ENCODE measurements around the gene ALOX15. TPM values are rescaled to one million over a fixed set of nuclear protein-coding genes. Genes with fewer than 3 reads are reported as not detected.

The ALOX15 gene
- total and polyA plus RNA-seq, 9 of the 15 experiments (the other 6 are each of a cell fraction or from before 2014, with no cell fraction given): not detected

DNA sequence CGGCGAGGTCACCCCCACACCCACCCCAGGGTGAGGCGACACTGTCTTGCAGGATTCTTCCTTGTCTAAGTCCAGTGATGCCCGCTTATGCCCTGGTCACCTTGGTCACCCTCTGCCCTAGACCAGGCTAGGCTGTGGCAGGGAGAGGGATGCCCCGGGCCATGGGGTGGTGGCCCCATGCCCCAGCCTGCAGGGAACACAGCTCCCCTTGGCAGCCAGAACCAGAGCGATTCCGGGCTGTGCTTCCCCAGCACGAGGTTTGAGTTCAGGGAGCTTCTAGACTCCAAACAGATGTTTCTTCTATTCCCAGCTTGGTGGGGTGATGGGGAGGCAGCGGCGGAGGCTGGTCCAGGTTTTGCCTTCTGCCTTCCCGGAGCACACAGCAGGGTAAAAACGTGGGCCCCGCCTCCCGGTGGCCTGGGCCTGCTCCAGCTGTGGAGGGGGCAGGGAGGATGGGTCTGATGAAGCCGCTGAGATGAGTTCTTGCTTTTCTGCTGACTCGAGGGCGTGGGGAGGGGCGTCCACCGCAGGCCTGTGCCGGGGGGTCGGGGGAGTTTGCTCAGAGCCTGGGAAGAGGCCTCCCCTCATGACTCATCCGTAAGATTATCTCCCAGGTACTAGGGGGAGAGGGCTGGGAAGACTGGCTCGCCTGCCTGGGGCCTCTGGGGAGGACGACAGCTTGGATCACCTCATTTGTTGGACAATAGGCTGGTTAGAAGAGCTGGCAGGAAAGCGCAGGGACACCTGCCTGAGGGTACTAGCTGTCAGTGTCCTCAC, 41.8 kb downstream of the ALOX15 start:
- BruUV-seq (replicated peaks): no TSS peak
- Histone ChIP-seq H4K20me1 (replicated peaks; ENCODE audit: control insufficient read depth, insufficient read depth, low read length) (0 out of 2 replicates have a peak, but pooled peaks cover 3% of the 10 kb centered on the region), H3K9me1 (ENCODE audit: control insufficient read depth, insufficient read depth, low read length) (no peaks in the 10 kb centered on the region), H3K79me2 (ENCODE audit: control insufficient read depth, insufficient read depth, low read length) (no peaks in the 10 kb centered on the region), H3K4me3 (no peak overlapping the region), H3K4me1 (replicated peaks in 1 of 2; ENCODE audit: control insufficient read depth in 2 of 2, insufficient read depth in 2 of 2, low read length in 2 of 2) (peaks cover 0 to 21% of the 10 kb centered on the region in 2 experiments; a peak in 3 of 5 replicates), H3K4me2 (ENCODE audit: insufficient read depth, low read length) (no peak overlapping the region), H2AFZ (ENCODE audit: low read depth, low read length) (no peak overlapping the region), H3K36me3 (ENCODE audit: control insufficient read depth, insufficient read depth, low read length) (no peaks in the 10 kb centered on the region), H3K9me3 (replicated peaks; ENCODE audit: control insufficient read depth, insufficient read depth, low read depth, low read length) (no peaks in the 10 kb centered on the region), H3K27ac (ENCODE audit: extremely low read depth, low read depth, low read length) (no peak overlapping the region), H3K27me3 (ENCODE audit: control insufficient read depth in 2 of 2, insufficient read depth in 2 of 2, low read length in 2 of 2) (peaks cover 3 to 86% of the 10 kb centered on the region in 2 experiments; a peak in 4 of 5 replicates), H3K9ac (ENCODE audit: insufficient read depth in 1 of 2, low read depth in 2 of 2, low read length in 2 of 2) (peak overlapping the region in 1 of 2 experiments; percentile 26; a peak in 1 of 4 replicates)
- FAIRE-seq (no peak), DNase-seq (ENCODE audit: extremely low read depth in 1 of 4, low spot score in 3 of 4) (peak; percentile 27 to 44 (median 32)), ATAC-seq (no peak; the same call in 2 of the 3 replicates)
- in situ Hi-C loops (cut with MboI) (no loop called here), intact Hi-C loops (cut with micrococcal nuclease) (no loop called here)
- ChIA-PET CTCF (ENCODE audit: low intra/inter-chr PET ratio) (no interaction called here), POLR2A (no interaction called here)
- 10% methylated on average over 9 of the region's 25 CpGs for WGBS (ENCODE audit: insufficient coverage, low coverage, missing lambda C conversion rate)
- no peak for TF ChIP-seq ZNF217 (CRISPR knock-in tag; IDR thresholded peaks at IDR 0.05)
- TF ChIP-seq HNRNPL (IDR thresholded peaks at IDR 0.05; ENCODE audit: low read depth, low read length): no peak
- no peak for TF ChIP-seq ZBTB49 (CRISPR knock-in tag; IDR thresholded peaks at IDR 0.05; ENCODE audit: borderline replicate concordance)
- peak; percentile 57 for TF ChIP-seq VEZF1 (CRISPR knock-in tag; IDR thresholded peaks at IDR 0.05)
- no peak for TF ChIP-seq ZNF785 (CRISPR knock-in tag; IDR thresholded peaks at IDR 0.05)
- TF ChIP-seq FOSL1 (tag; conservative IDR thresholded peaks at IDR 0.05): 0 out of 2 replicates have a peak, but pooled peaks have one; percentile 30
- TF ChIP-seq MAFK (IDR thresholded peaks at IDR 0.05; ENCODE audit: low read length): no peak
- TF ChIP-seq, protein P1, sequence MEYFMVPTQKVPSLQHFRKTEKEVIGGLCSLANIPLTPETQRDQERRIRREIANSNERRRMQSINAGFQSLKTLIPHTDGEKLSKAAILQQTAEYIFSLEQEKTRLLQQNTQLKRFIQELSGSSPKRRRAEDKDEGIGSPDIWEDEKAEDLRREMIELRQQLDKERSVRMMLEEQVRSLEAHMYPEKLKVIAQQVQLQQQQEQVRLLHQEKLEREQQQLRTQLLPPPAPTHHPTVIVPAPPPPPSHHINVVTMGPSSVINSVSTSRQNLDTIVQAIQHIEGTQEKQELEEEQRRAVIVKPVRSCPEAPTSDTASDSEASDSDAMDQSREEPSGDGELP (CRISPR knock-in tag; IDR thresholded peaks at IDR 0.05; ENCODE audit: borderline replicate concordance): peak; percentile 87
- TF ChIP-seq NRF1 (conservative IDR thresholded peaks at IDR 0.05 in 1 of 2, IDR thresholded peaks at IDR 0.05 in 1 of 2): no peak

Data from K562 (cell line).